ENCODE data around the gene CDHR3.

GRCh38 chr7:106034383-106034782 lies 71.3 kb downstream of the CDHR3 start:
- TF ChIP-seq CTCF (IDR thresholded peaks at IDR 0.05) = no peak
- TF ChIP-seq, protein P1, sequence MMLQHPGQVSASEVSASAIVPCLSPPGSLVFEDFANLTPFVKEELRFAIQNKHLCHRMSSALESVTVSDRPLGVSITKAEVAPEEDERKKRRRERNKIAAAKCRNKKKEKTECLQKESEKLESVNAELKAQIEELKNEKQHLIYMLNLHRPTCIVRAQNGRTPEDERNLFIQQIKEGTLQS (CRISPR knock-in tag; conservative IDR thresholded peaks at IDR 0.05) = no peak
- no peak for TF ChIP-seq ETV6 (CRISPR knock-in tag; IDR thresholded peaks at IDR 0.05)
- no peak for TF ChIP-seq CREB1 (CRISPR knock-in tag; IDR thresholded peaks at IDR 0.05)
- no peak for TF ChIP-seq FOXP1 (CRISPR knock-in tag; IDR thresholded peaks at IDR 0.05; ENCODE audit: borderline replicate concordance)
- no peak for TF ChIP-seq ZBTB21 (CRISPR knock-in tag; IDR thresholded peaks at IDR 0.05; ENCODE audit: borderline replicate concordance)
